OCI-LY3 (cell line): ENCODE measurements around the gene KIF1A.

Source experiments
- EZH2phosphoT487 ChIP-seq: fragments of 200-600 bp; shearing (Covaris generic); IDR thresholded peaks from 2 replicates; pipeline ENCODE4 v1.6.1; 2018; ENCODE audit warnings: antibody characterized with exemption, mixed run types, low read depth
- TF ChIP-seq, protein P1 (sequence below): fragments of 200-600, 300-600 bp; sonication (generic); IDR thresholded peaks from 2 replicates; pipeline ENCODE4 v1.5.1; 2014; ENCODE audit warnings: antibody characterized with exemption, low read length, low read depth

DNA sequence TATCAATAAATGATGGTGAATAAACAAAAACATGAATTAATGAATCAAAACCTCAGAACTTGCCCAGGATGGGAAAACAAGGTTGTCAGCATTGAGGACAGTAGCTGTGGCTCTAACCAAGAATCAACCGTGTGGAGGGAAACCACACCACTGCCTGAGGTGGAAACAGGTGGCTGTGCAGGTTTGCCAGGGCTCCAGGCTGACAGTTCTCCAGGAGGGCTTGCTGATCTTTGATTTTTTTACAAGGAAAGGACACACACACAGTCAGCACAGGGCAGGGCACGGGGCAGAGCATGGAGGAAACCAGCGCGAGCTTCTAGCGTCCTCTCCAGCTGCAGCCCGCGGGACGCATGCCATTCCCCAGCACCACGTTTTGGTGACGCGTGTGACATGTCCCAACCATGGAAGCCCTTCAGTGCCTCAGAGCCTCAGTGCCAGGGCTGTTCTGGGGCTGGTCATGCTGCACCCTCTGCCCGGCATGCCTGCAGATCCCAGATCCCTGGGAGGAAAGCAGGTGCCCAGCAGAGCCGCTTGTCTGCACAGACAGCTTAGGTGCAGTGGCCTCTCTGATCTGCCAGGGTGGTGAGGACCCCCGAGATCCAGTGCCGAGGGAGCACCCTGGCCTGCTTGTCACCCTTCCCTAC, 32.8 kb upstream of the KIF1A start:
- TF ChIP-seq, protein P1, sequence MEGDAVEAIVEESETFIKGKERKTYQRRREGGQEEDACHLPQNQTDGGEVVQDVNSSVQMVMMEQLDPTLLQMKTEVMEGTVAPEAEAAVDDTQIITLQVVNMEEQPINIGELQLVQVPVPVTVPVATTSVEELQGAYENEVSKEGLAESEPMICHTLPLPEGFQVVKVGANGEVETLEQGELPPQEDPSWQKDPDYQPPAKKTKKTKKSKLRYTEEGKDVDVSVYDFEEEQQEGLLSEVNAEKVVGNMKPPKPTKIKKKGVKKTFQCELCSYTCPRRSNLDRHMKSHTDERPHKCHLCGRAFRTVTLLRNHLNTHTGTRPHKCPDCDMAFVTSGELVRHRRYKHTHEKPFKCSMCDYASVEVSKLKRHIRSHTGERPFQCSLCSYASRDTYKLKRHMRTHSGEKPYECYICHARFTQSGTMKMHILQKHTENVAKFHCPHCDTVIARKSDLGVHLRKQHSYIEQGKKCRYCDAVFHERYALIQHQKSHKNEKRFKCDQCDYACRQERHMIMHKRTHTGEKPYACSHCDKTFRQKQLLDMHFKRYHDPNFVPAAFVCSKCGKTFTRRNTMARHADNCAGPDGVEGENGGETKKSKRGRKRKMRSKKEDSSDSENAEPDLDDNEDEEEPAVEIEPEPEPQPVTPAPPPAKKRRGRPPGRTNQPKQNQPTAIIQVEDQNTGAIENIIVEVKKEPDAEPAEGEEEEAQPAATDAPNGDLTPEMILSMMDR: no peak
- no peak for TF ChIP-seq EZH2phosphoT487
